HCT116 (cell line): ENCODE results near the gene OR9Q2. TPM values are rescaled to one million over a fixed set of nuclear protein-coding genes. Genes with fewer than 3 reads are reported as not detected.

ENCODE experiments used
- ATAC-seq: fragments of 200-7000 bp; cut with Tn5 transposase; 2 replicates; pipeline ENCODE4 v1.9.1; 2020; ENCODE audit warnings: mild to moderate bottlenecking, moderate library complexity
- BruUV-seq: library from RNA; stranded (reverse); fragments of 400-500 nt; replicated peaks from 2 replicates; lab custom pipeline; 2021; lab: Mats Ljungman, UMichigan
- CTCF ChIA-PET: fragments of 300-600 bp; sonication (Branson Sonifier 250); formaldehyde crosslinking; loops from one replicate; lab custom pipeline; 2021; ENCODE audit warnings: antibody characterized with exemption; lab: Charles Lee
- POLR2A ChIA-PET: fragments of 300-600, 350-600 bp; sonication (Branson Sonifier 250); formaldehyde crosslinking; loops from one replicate; lab custom pipeline; 2021; ENCODE audit warnings: antibody characterized with exemption; lab: Charles Lee
- RAD21 ChIA-PET, 2 experiments: fragments of 300-600 bp; sonication (Branson Sonifier 250); formaldehyde crosslinking; loops; one replicate each; lab custom pipeline; 2023; ENCODE audit warnings: low total read pairs in 2 of 2; ENCODE audit not compliant: uncharacterized antibody in 2 of 2, unreplicated experiment in 2 of 2, low non-redundant PET in 1 of 2; lab: Charles Lee
- DNase-seq: peaks from one replicate; pipeline ENCODE4 v3.0.0-alpha.2; 2010; ENCODE audit warnings: low read depth, low spot score
- H2AFZ ChIP-seq: fragments of 200-600 bp; shearing (Covaris generic), sonication (generic); 2 replicates; pipeline ENCODE4 v1.6.1; 2017; ENCODE audit warnings: low read depth, mixed run types, mixed read lengths, antibody characterized with exemption, low read length; ENCODE audit not compliant: poor library complexity, severe bottlenecking
- H3K27ac ChIP-seq: 2 replicates; pipeline ENCODE4 v1.5.1; 2012; ENCODE audit warnings: low read depth, low read length
- H3K27me3 ChIP-seq: fragments of 200-600 bp; sonication (generic); 2 replicates; pipeline ENCODE4 v1.6.1; 2016; ENCODE audit warnings: mixed run types, low read length, mixed read lengths; ENCODE audit not compliant: insufficient read depth
- H3K36me3 ChIP-seq, 2 experiments: fragments of 200-500 bp in 1 of 2; fragments of 200-600 bp in 1 of 2; sonication (Bioruptor generic) in 1 of 2; sonication (generic) in 1 of 2; 2 replicates each; pipeline versions ENCODE4 v1.5.1 to v1.6.1; 2014 to 2016; ENCODE audit warnings: low read length in 2 of 2, inconsistent platforms in 1 of 2, mixed read lengths in 1 of 2, mixed run types in 1 of 2; ENCODE audit not compliant: insufficient read depth in 2 of 2, control insufficient read depth in 1 of 2
- H3K4me1 ChIP-seq, 2 experiments: fragments of 200-600 bp in 1 of 2; sonication (generic) in 1 of 2; 2 replicates each; pipeline versions ENCODE4 v1.5.1 to v1.6.1; 2012 to 2017; ENCODE audit warnings: low read length in 2 of 2, inconsistent platforms in 1 of 2, mild to moderate bottlenecking in 1 of 2, mixed read lengths in 1 of 2, mixed run types in 1 of 2, moderate library complexity in 1 of 2; ENCODE audit not compliant: insufficient read depth in 2 of 2, control insufficient read depth in 1 of 2
- H3K4me2 ChIP-seq: fragments of 200-600 bp; sonication (generic); 2 replicates; pipeline ENCODE4 v1.6.1; 2017; ENCODE audit warnings: mixed run types, low read length, mixed read lengths
- H3K4me3 ChIP-seq, 2 experiments: fragments of 200-600 bp in 1 of 2; sonication (generic) in 1 of 2; replicated peaks in 1 of 2; 2 replicates each; pipeline ENCODE4 v1.5.1; 2011 to 2016; ENCODE audit warnings: low read length in 2 of 2, control low read depth in 1 of 2, low read depth in 1 of 2, mild to moderate bottlenecking in 1 of 2, mixed read lengths in 1 of 2, mixed run types in 1 of 2
- H3K79me2 ChIP-seq: fragments of 200-600 bp; sonication (generic); 2 replicates; pipeline ENCODE4 v1.6.1; 2017; ENCODE audit warnings: mild to moderate bottlenecking, mixed run types, low read length, moderate library complexity, mixed read lengths; ENCODE audit not compliant: insufficient read depth
- H3K9ac ChIP-seq: fragments of 200-600 bp; sonication (generic); 2 replicates; pipeline ENCODE4 v1.6.1; 2016; ENCODE audit warnings: low read length, mixed read lengths
- H3K9me2 ChIP-seq: fragments of 200-600 bp; sonication (generic), shearing (Covaris generic); 2 replicates; pipeline ENCODE4 v1.6.1; 2017; ENCODE audit warnings: mixed run types, mild to moderate bottlenecking, moderate library complexity; ENCODE audit not compliant: insufficient read depth
- H3K9me3 ChIP-seq, 2 experiments: fragments of 200-500 bp in 1 of 2; fragments of 200-600 bp in 1 of 2; sonication (Bioruptor generic) in 1 of 2; sonication (generic) in 1 of 2; 2 replicates each; pipeline ENCODE4 v1.6.1; 2014 to 2017; ENCODE audit warnings: low read length in 2 of 2, mixed read lengths in 2 of 2, inconsistent platforms in 1 of 2, low read depth in 1 of 2, mild to moderate bottlenecking in 1 of 2, mixed run types in 1 of 2, moderate library complexity in 1 of 2; ENCODE audit not compliant: control insufficient read depth in 1 of 2, insufficient read depth in 1 of 2
- H4K20me1 ChIP-seq: fragments of 200-600 bp; sonication (generic), shearing (Covaris generic); 2 replicates; pipeline ENCODE4 v1.6.1; 2017; ENCODE audit warnings: mixed run types, mild to moderate bottlenecking, moderate library complexity; ENCODE audit not compliant: insufficient read depth
- ATF3 ChIP-seq: IDR thresholded peaks from 2 replicates; pipeline ENCODE4 v1.6.1; 2012
- CEBPB ChIP-seq: IDR thresholded peaks from 2 replicates; pipeline ENCODE4 v1.6.1; 2012; ENCODE audit warnings: low read depth
- CTCF ChIP-seq, 3 experiments: fragments of 200-600 bp in 1 of 3; sonication (generic) in 1 of 3; IDR thresholded peaks in 2 of 3; conservative IDR thresholded peaks in 1 of 3; 2 replicates each; pipeline ENCODE4 v1.5.1; 2012 to 2017; ENCODE audit warnings: low read depth in 2 of 3, low read length in 2 of 3, antibody characterized with exemption in 1 of 3, borderline replicate concordance in 1 of 3, control low read depth in 1 of 3, mild to moderate bottlenecking in 1 of 3, mixed read lengths in 1 of 3, mixed run types in 1 of 3, moderate library complexity in 1 of 3; ENCODE audit not compliant: insufficient read depth in 1 of 3
- EGR1 ChIP-seq: IDR thresholded peaks from 2 replicates; pipeline ENCODE4 v1.6.1; 2012; ENCODE audit warnings: low read depth
- ELF1 ChIP-seq: IDR thresholded peaks from 2 replicates; pipeline ENCODE4 v1.6.1; 2012; ENCODE audit warnings: low read depth, borderline replicate concordance
- EZH2 ChIP-seq: fragments of 200-600 bp; sonication (generic); IDR thresholded peaks from 2 replicates; pipeline ENCODE4 v1.6.1; 2017; ENCODE audit warnings: antibody characterized with exemption, mixed run types
- EZH2phosphoT487 ChIP-seq: fragments of 200-600 bp; IDR thresholded peaks from 2 replicates; pipeline ENCODE4 v1.6.1; 2018; ENCODE audit warnings: antibody characterized with exemption, borderline replicate concordance
- FOSL1 ChIP-seq: IDR thresholded peaks from 2 replicates; pipeline ENCODE4 v1.6.1; 2012; ENCODE audit warnings: low read depth
- JUND ChIP-seq: IDR thresholded peaks from 2 replicates; pipeline ENCODE4 v1.6.1; 2012
- POLR2A ChIP-seq: IDR thresholded peaks from 2 replicates; pipeline ENCODE4 v1.7.0; 2011; ENCODE audit warnings: borderline replicate concordance; ENCODE audit not compliant: insufficient read depth, insufficient read length; ENCODE audit errors: extremely low read depth
- POLR2AphosphoS5 ChIP-seq: IDR thresholded peaks from 2 replicates; pipeline ENCODE4 v1.6.1; 2011; ENCODE audit warnings: mild to moderate bottlenecking, low read depth, low read length, moderate library complexity
- RAD21 ChIP-seq: IDR thresholded peaks from 2 replicates; pipeline ENCODE4 v1.6.1; 2012; ENCODE audit warnings: low read depth, mild to moderate bottlenecking
- REST ChIP-seq: IDR thresholded peaks from 2 replicates; pipeline ENCODE4 v1.6.1; 2012; ENCODE audit warnings: low read depth
- SIN3A ChIP-seq: IDR thresholded peaks from 2 replicates; pipeline ENCODE4 v1.6.1; 2012; ENCODE audit warnings: low read depth
- SP1 ChIP-seq: IDR thresholded peaks from 2 replicates; pipeline ENCODE4 v1.6.1; 2012; ENCODE audit warnings: low read depth
- TCF7L2 ChIP-seq: IDR thresholded peaks from 2 replicates; pipeline ENCODE4 v1.7.0; 2011; ENCODE audit warnings: borderline replicate concordance, inconsistent platforms; ENCODE audit not compliant: insufficient read depth, insufficient read length; ENCODE audit errors: extremely low read depth
- ZBTB33 ChIP-seq: IDR thresholded peaks from 2 replicates; pipeline ENCODE4 v1.6.1; 2011; ENCODE audit warnings: mild to moderate bottlenecking, low read length, moderate library complexity; ENCODE audit not compliant: insufficient replicate concordance; ENCODE audit errors: extremely low read depth
- ZFX ChIP-seq: fragments of 450-650 bp; IDR thresholded peaks from 2 replicates; pipeline ENCODE4 v1.6.1; 2017
- ZNF274 ChIP-seq: fragments of 200-500 bp; sonication (Bioruptor generic); IDR thresholded peaks from 2 replicates; pipeline ENCODE4 v1.6.1; 2014; ENCODE audit warnings: mild to moderate bottlenecking, low read depth, low read length, inconsistent platforms
- intact Hi-C: fragments of 100-400 bp; cut with micrococcal nuclease; formaldehyde crosslinking; loops from 2 replicates; pipeline ENCODE4 v1.10.0; 2022
- total RNA-seq: library from RNA; stranded (reverse); gene quantifications from one replicate; pipeline ENCODE4 v1.2.1, GENCODE V29; 2021; ENCODE audit not compliant: unreplicated experiment

Gene OR9Q2
- total RNA-seq, 1 experiment from 2014 or later = not detected

- Histone ChIP-seq H2AFZ (no peak overlapping the region), H3K36me3 (no peaks in the 10 kb centered on the region), H3K79me2 (no peaks in the 10 kb centered on the region), H4K20me1 (no peaks in the 10 kb centered on the region), H3K4me1 (no peaks in the 10 kb centered on the region), H3K27ac (no peak overlapping the region), H3K9me3 (no peaks in the 10 kb centered on the region), H3K9ac (no peak overlapping the region), H3K4me3 (no peak overlapping the region)
- ChIA-PET RAD21 (no interaction called here), POLR2A (no interaction called here), CTCF (no interaction called here)
- intact Hi-C loops = no loop called here
- no peak for DNase-seq
- TF ChIP-seq EZH2 (no peak), REST (no peak), ZNF274 (no peak), CEBPB (no peak), SP1 (no peak), EZH2phosphoT487 (no peak), POLR2A (no peak), ATF3 (no peak), CTCF (IDR thresholded peaks at IDR 0.05 in 2 of 3, conservative IDR thresholded peaks at IDR 0.05 in 1 of 3; ENCODE audit: borderline replicate concordance in 1 of 3, insufficient read depth in 1 of 3, low read depth in 2 of 3, low read length in 2 of 3) (no peak), JUND (no peak), POLR2AphosphoS5 (no peak), ZBTB33 (no peak), ELF1 (no peak), RAD21 (no peak), ZFX (no peak), SIN3A (no peak), TCF7L2 (no peak), EGR1 (no peak), FOSL1 (no peak)
- TF ChIP-seq, all 23 proteins: peak for 0
- Histone ChIP-seq H3K9me2 (no peaks in the 10 kb centered on the region), H3K27me3 (peaks cover 5% of the 10 kb centered on the region; the same call in 1 of the 2 replicates), H3K4me2 (no peak overlapping the region)
- BruUV-seq = no TSS peak
- no peak for ATAC-seq
These were observed 23.3 kb upstream of the OR9Q2 start for GRCh38 chr11:58165504-58166106.
